ENCODE data around the gene ODAD2. TPM values are rescaled to one million over a fixed set of nuclear protein-coding genes. Genes with fewer than 3 reads are reported as not detected.

ODAD2 gene
- total RNA-seq, 4 donors from 2014 or later = 0.14 to 0.48 TPM; not detected in 2

- H3K27ac ChIP-seq = no peak overlapping the region
- DNase-seq = no peak
- H3K4me1 ChIP-seq = no peaks in the 10 kb centered on the region
- no peaks in the 10 kb centered on the region for H3K36me3 ChIP-seq
- in situ Hi-C loops (cut with MboI; ENCODE audit: low pct_ligation_motif_present in 1 of 4, low pct_unique_long_range_greater_than_20kb in 1 of 4, low sequenced_read_pairs in 3 of 4) = no loop called here
- no peaks in the 10 kb centered on the region for H3K27me3 ChIP-seq
- TF ChIP-seq POLR2A (IDR thresholded peaks at IDR 0.05) (no peak), POLR2AphosphoS5 (IDR thresholded peaks at IDR 0.05) (no peak), EP300 (IDR thresholded peaks at IDR 0.05; ENCODE audit: low read depth) (no peak), CTCF (IDR thresholded peaks at IDR 0.05) (no peak)
- intact Hi-C loops (cut with DNase I; ENCODE audit: low total_unique reads) = no loop called here
- H3K9me3 ChIP-seq = no peaks in the 10 kb centered on the region
- no peak overlapping the region for H3K4me3 ChIP-seq
- 43 to 59% methylated on average over 1 of the region's 1 CpG for WGBS, 2 donors (ENCODE audit: low coverage in 1 of 2)
Measured at GRCh38 chr10:27948186-27948585, 50.7 kb downstream of the ODAD2 start.

DNA sequence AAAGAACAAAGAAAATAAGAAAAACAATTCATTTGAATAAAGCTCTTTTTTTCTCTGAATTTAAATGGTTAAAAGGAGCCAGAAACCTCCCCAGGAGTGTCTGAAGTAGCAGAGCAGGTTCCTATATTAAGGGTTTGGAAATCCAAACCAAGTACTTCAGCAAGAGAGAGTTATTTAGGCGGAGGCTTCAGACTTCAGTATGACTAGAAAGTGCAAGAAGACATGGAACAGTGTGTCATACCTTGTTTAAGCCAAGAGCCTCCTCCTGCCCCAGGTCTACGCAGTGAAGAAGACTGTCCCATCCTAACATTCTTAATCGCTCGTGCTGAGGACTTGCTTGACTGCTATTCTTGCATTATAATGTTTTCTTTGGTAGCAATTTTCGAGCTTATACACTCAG is 51.3 kb downstream of the ODAD2 start:
- TF ChIP-seq EP300 (IDR thresholded peaks at IDR 0.05; ENCODE audit: low read depth) = no peak
- no peak for TF ChIP-seq POLR2AphosphoS5 (IDR thresholded peaks at IDR 0.05)
- no peak for TF ChIP-seq CTCF (IDR thresholded peaks at IDR 0.05)
- no peak for TF ChIP-seq POLR2A (IDR thresholded peaks at IDR 0.05)
- Histone ChIP-seq H3K4me1 (no peaks in the 10 kb centered on the region), H3K4me3 (no peak overlapping the region), H3K27ac (no peak overlapping the region), H3K27me3 (no peaks in the 10 kb centered on the region), H3K9me3 (no peaks in the 10 kb centered on the region), H3K36me3 (no peaks in the 10 kb centered on the region)
- DNase-seq = no peak
- WGBS, 2 donors (ENCODE audit: low coverage in 1 of 2) = 56 to 76% methylated on average over 5 of the region's 5 CpGs
- in situ Hi-C loops (cut with MboI; ENCODE audit: low pct_ligation_motif_present in 1 of 4, low pct_unique_long_range_greater_than_20kb in 1 of 4, low sequenced_read_pairs in 3 of 4) (no loop called here), intact Hi-C loops (cut with DNase I; ENCODE audit: low total_unique reads) (no loop called here)

GRCh38 chr10:27944005-27944404 is 54.9 kb downstream of the ODAD2 start:
- no peaks in the 10 kb centered on the region for H3K4me1 ChIP-seq
- DNase-seq = no peak
- intact Hi-C loops (cut with DNase I; ENCODE audit: low total_unique reads) (no loop called here), in situ Hi-C loops (cut with MboI; ENCODE audit: low pct_ligation_motif_present in 1 of 4, low pct_unique_long_range_greater_than_20kb in 1 of 4, low sequenced_read_pairs in 3 of 4) (no loop called here)
- WGBS, 2 donors (ENCODE audit: low coverage in 1 of 2) = 72 to 96% methylated on average over 7 to 12 of the region's 12 CpGs
- no peak overlapping the region for H3K27ac ChIP-seq
- no peaks in the 10 kb centered on the region for H3K36me3 ChIP-seq
- TF ChIP-seq CTCF (IDR thresholded peaks at IDR 0.05) (no peak), POLR2A (IDR thresholded peaks at IDR 0.05) (no peak), EP300 (IDR thresholded peaks at IDR 0.05; ENCODE audit: low read depth) (no peak), POLR2AphosphoS5 (IDR thresholded peaks at IDR 0.05) (no peak)
- H3K4me3 ChIP-seq = no peak overlapping the region
- H3K9me3 ChIP-seq = no peaks in the 10 kb centered on the region
- no peaks in the 10 kb centered on the region for H3K27me3 ChIP-seq

GRCh38 chr10:27914888-27915287 is 84.0 kb downstream of the ODAD2 start:
- 82 to 85% methylated on average over 3 of the region's 3 CpGs for WGBS, 2 donors (ENCODE audit: low coverage in 1 of 2)
- in situ Hi-C loops (cut with MboI; ENCODE audit: low pct_ligation_motif_present in 1 of 4, low pct_unique_long_range_greater_than_20kb in 1 of 4, low sequenced_read_pairs in 3 of 4) (no loop called here), intact Hi-C loops (cut with DNase I; ENCODE audit: low total_unique reads) (no loop called here)
- Histone ChIP-seq H3K4me3 (no peak overlapping the region), H3K4me1 (no peaks in the 10 kb centered on the region), H3K36me3 (no peaks in the 10 kb centered on the region), H3K27ac (no peak overlapping the region), H3K9me3 (no peaks in the 10 kb centered on the region), H3K27me3 (no peaks in the 10 kb centered on the region)
- no peak for DNase-seq
- TF ChIP-seq CTCF (IDR thresholded peaks at IDR 0.05) (no peak), POLR2AphosphoS5 (IDR thresholded peaks at IDR 0.05) (no peak), EP300 (IDR thresholded peaks at IDR 0.05; ENCODE audit: low read depth) (no peak), POLR2A (IDR thresholded peaks at IDR 0.05) (no peak)

Data from transverse colon (tissue), 4 donors.